Hematopoietic multipotent progenitor cell treated with erythropoietin and hydrocortisone succinate and interleukin-3 and kit ligand, for 6 days (in vitro differentiated cells): ENCODE data around the gene MRPS10.
"Not testable (repeated sequence)": the region's sequence is repeated elsewhere in the genome, so short reads cannot be mapped to it uniquely, and the experiment has no call there.

Experiments used
- DNase-seq: peaks from one replicate; pipeline ENCODE4 v3.0.0-alpha.2; 2015

MRPS10 gene

GRCh38 chr6:42173101-42173500, 44.6 kb downstream of the MRPS10 start, which contains the start of gene GUCA1A:
TSS of gene GUCA1A (plus strand) at chr6:42173364. CDS start at chr6:42173614, 250 bp downstream.
- DNase-seq, result no peak

GRCh38 chr6:42171813-42172581, 45.7 kb downstream of the MRPS10 start:
- DNase-seq, result no peak

- not testable (repeated sequence) for DNase-seq
Observed at GRCh38 chr6:42169780-42170179, 47.9 kb downstream of the MRPS10 start.

- no peak for DNase-seq
Observed at GRCh38 chr6:42168650-42169049, 49.0 kb downstream of the MRPS10 start.

- peak; percentile 83 for DNase-seq
Observed at GRCh38 chr6:42166444-42167141, 51.1 kb downstream of the MRPS10 start.

- no peak for DNase-seq
Observed at GRCh38 chr6:42165016-42165415, 52.6 kb downstream of the MRPS10 start.

- DNase-seq, result no peak
Observed at GRCh38 chr6:42163981-42164380, 53.7 kb downstream of the MRPS10 start.

GRCh38 chr6:42162812-42163211, 54.8 kb downstream of the MRPS10 start:
- no peak for DNase-seq

GRCh38 chr6:42162384-42162783, 55.3 kb downstream of the MRPS10 start:
- DNase-seq, result no peak

GRCh38 chr6:42159431-42160024, 58.1 kb downstream of the MRPS10 start:
- no peak for DNase-seq

GRCh38 chr6:42158631-42159030, 59.0 kb downstream of the MRPS10 start:
- DNase-seq, result no peak

GRCh38 chr6:42158011-42158410, 59.6 kb downstream of the MRPS10 start:
- no peak for DNase-seq
